Measurements from ENCODE around the gene MAMDC2.

Gene MAMDC2

GRCh38 chr9:70108181-70108580 is 64.5 kb downstream of the MAMDC2 start:
- DNase-seq (ENCODE audit: low read depth) = no peak

- DNase-seq (ENCODE audit: low read depth) = no peak
Observed at GRCh38 chr9:70110194-70111041, 66.8 kb downstream of the MAMDC2 start.

- DNase-seq (ENCODE audit: low read depth) = peak; percentile 22
Observed at GRCh38 chr9:70111042-70111602, 67.5 kb downstream of the MAMDC2 start.

- DNase-seq (ENCODE audit: low read depth) = no peak
Observed at GRCh38 chr9:70111641-70112236, 68.1 kb downstream of the MAMDC2 start.

GRCh38 chr9:70112981-70113380 is 69.3 kb downstream of the MAMDC2 start:
- no peak for DNase-seq (ENCODE audit: low read depth)

GRCh38 chr9:70113403-70114022 is 69.9 kb downstream of the MAMDC2 start:
- no peak for DNase-seq (ENCODE audit: low read depth)

GRCh38 chr9:70114898-70115297 is 71.2 kb downstream of the MAMDC2 start:
- DNase-seq (ENCODE audit: low read depth) = no peak

- no peak for DNase-seq (ENCODE audit: low read depth)
Observed at GRCh38 chr9:70117835-70118319, 74.2 kb downstream of the MAMDC2 start.

- no peak for DNase-seq (ENCODE audit: low read depth)
Observed at GRCh38 chr9:70119786-70120185, 76.1 kb downstream of the MAMDC2 start.

- no peak for DNase-seq (ENCODE audit: low read depth)
Observed at GRCh38 chr9:70120834-70121510, 77.3 kb downstream of the MAMDC2 start.

GRCh38 chr9:70121818-70122436 is 78.3 kb downstream of the MAMDC2 start:
- DNase-seq (ENCODE audit: low read depth) = no peak

- no peak for DNase-seq (ENCODE audit: low read depth)
Observed at GRCh38 chr9:70123695-70124094, 80.0 kb downstream of the MAMDC2 start.

GRCh38 chr9:70125621-70126263 is 82.1 kb downstream of the MAMDC2 start:
- no peak for DNase-seq (ENCODE audit: low read depth)

- no peak for DNase-seq (ENCODE audit: low read depth)
Observed at GRCh38 chr9:70127036-70127435, 83.4 kb downstream of the MAMDC2 start.

GRCh38 chr9:70127540-70128416 is 84.1 kb downstream of the MAMDC2 start:
- DNase-seq (ENCODE audit: low read depth) = no peak

- no peak for DNase-seq (ENCODE audit: low read depth)
Observed at GRCh38 chr9:70130266-70130665, 86.6 kb downstream of the MAMDC2 start.

GRCh38 chr9:70131296-70131695 is 87.6 kb downstream of the MAMDC2 start:
- DNase-seq (ENCODE audit: low read depth) = no peak

- no peak for DNase-seq (ENCODE audit: low read depth)
Observed at GRCh38 chr9:70133253-70134208, 89.9 kb downstream of the MAMDC2 start.

GRCh38 chr9:70134360-70134759 is 90.7 kb downstream of the MAMDC2 start:
- no peak for DNase-seq (ENCODE audit: low read depth)
